IMR-90 (cell line): ENCODE data around the gene KCNQ1. TPM values are rescaled to one million over a fixed set of nuclear protein-coding genes. Genes with fewer than 3 reads are reported as not detected.

Source experiments
- ATAC-seq: fragments of 200-7000 bp; cut with Tn5 transposase; 2 replicates; pipeline ENCODE4 v1.9.1; 2020; ENCODE audit warnings: low read depth, mild to moderate bottlenecking, moderate library complexity
- BruUV-seq: library from RNA; stranded (reverse); fragments of 400-500 nt; replicated peaks from 2 replicates; lab custom pipeline; 2021; lab: Mats Ljungman, UMichigan
- CTCF ChIA-PET: fragments of 300-600 bp; formaldehyde crosslinking; extraction: SDS; loops from one replicate; lab custom pipeline; 2021; ENCODE audit warnings: antibody characterized with exemption; lab: Yijun Ruan, JAX
- POLR2A ChIA-PET: fragments of 300-600 bp; sonication (Branson Sonifier 250); formaldehyde crosslinking; loops from one replicate; lab custom pipeline; 2022; ENCODE audit warnings: antibody characterized with exemption; ENCODE audit not compliant: unreplicated experiment; lab: Charles Lee
- DNase-seq: peaks from one replicate; pipeline ENCODE4 v3.0.0; 2013
- H2AFZ ChIP-seq: replicated peaks from 2 replicates; pipeline ENCODE3; 2013; ENCODE audit warnings: low read length, mild to moderate bottlenecking; ENCODE audit not compliant: poor library complexity
- H2AK5ac ChIP-seq: 2 replicates; pipeline ENCODE4 v1.6.1; 2013; ENCODE audit warnings: low read depth, low read length, inconsistent platforms
- H2AK9ac ChIP-seq: replicated peaks from 2 replicates; pipeline ENCODE3; 2013; ENCODE audit warnings: mild to moderate bottlenecking, low read depth, low read length, moderate library complexity; ENCODE audit not compliant: poor library complexity
- H2BK120ac ChIP-seq: 2 replicates; pipeline ENCODE4 v1.6.1; 2013; ENCODE audit warnings: low read depth, low read length, inconsistent platforms
- H2BK15ac ChIP-seq: 3 replicates; pipeline ENCODE4 v1.6.1; 2013; ENCODE audit warnings: low read depth, low read length, inconsistent platforms
- H2BK20ac ChIP-seq: 2 replicates; pipeline ENCODE4 v1.6.1; 2013; ENCODE audit warnings: low read depth, mild to moderate bottlenecking, inconsistent platforms, low read length, moderate library complexity
- H2BK5ac ChIP-seq: 2 replicates; pipeline ENCODE4 v1.6.1; 2013; ENCODE audit warnings: mild to moderate bottlenecking, low read depth, low read length, inconsistent platforms; ENCODE audit not compliant: poor library complexity, severe bottlenecking
- H3K14ac ChIP-seq: replicated peaks from 2 replicates; pipeline ENCODE4 v1.6.1; 2013; ENCODE audit warnings: low read depth, low read length, inconsistent platforms
- H3K18ac ChIP-seq: 2 replicates; pipeline ENCODE4 v1.6.1; 2013; ENCODE audit warnings: low read depth, low read length, control low read depth
- H3K23ac ChIP-seq: 2 replicates; pipeline ENCODE4 v1.6.1; 2013; ENCODE audit warnings: low read depth, low read length, inconsistent platforms
- H3K27ac ChIP-seq: 2 replicates; pipeline ENCODE4 v1.5.1; 2013; ENCODE audit warnings: mild to moderate bottlenecking, control low read depth, low read length; ENCODE audit not compliant: insufficient read depth
- H3K27me3 ChIP-seq: 2 replicates; pipeline ENCODE4 v1.6.1; 2013; ENCODE audit warnings: low read length; ENCODE audit not compliant: control insufficient read depth, insufficient read depth
- H3K36me3 ChIP-seq: 2 replicates; pipeline ENCODE4 v1.6.1; 2013; ENCODE audit warnings: low read length, mixed read lengths; ENCODE audit not compliant: control insufficient read depth, insufficient read depth
- H3K4ac ChIP-seq: 2 replicates; pipeline ENCODE4 v1.6.1; 2013; ENCODE audit warnings: low read depth, low read length, inconsistent platforms
- H3K4me1 ChIP-seq: 2 replicates; pipeline ENCODE4 v1.6.1; 2013; ENCODE audit warnings: low read length, mixed read lengths; ENCODE audit not compliant: control insufficient read depth, insufficient read depth
- H3K4me2 ChIP-seq: 2 replicates; pipeline ENCODE4 v1.6.1; 2013; ENCODE audit warnings: low read depth, mild to moderate bottlenecking, control low read depth, low read length, moderate library complexity
- H3K4me3 ChIP-seq: 2 replicates; pipeline ENCODE4 v1.5.1; 2013; ENCODE audit warnings: low read depth, mild to moderate bottlenecking, control low read depth, low read length, moderate library complexity; ENCODE audit not compliant: insufficient read depth
- H3K56ac ChIP-seq: 2 replicates; pipeline ENCODE4 v1.6.1; 2013; ENCODE audit warnings: low read length, inconsistent platforms; ENCODE audit not compliant: insufficient read depth; ENCODE audit errors: extremely low read depth
- H3K79me1 ChIP-seq, 2 experiments: 2 replicates each; pipeline ENCODE4 v1.6.1; 2013; ENCODE audit warnings: low read length in 2 of 2, inconsistent platforms in 1 of 2, low read depth in 1 of 2
- H3K9ac ChIP-seq: 2 replicates; pipeline ENCODE4 v1.6.1; 2013; ENCODE audit warnings: low read depth, low read length, control low read depth
- H3K9me1 ChIP-seq: 2 replicates; pipeline ENCODE4 v1.6.1; 2013; ENCODE audit warnings: low read length, inconsistent platforms; ENCODE audit not compliant: insufficient read depth
- H3K9me3 ChIP-seq: 2 replicates; pipeline ENCODE4 v1.6.1; 2013; ENCODE audit warnings: low read length; ENCODE audit not compliant: control insufficient read depth, insufficient read depth
- H4K20me1 ChIP-seq: 2 replicates; pipeline ENCODE4 v1.6.1; 2013; ENCODE audit warnings: low read length, inconsistent platforms; ENCODE audit not compliant: insufficient read depth
- H4K5ac ChIP-seq: 2 replicates; pipeline ENCODE4 v1.6.1; 2013; ENCODE audit warnings: mild to moderate bottlenecking, low read depth, low read length, control low read depth
- H4K8ac ChIP-seq, 2 experiments: 2 replicates each; pipeline ENCODE4 v1.6.1; 2013; ENCODE audit warnings: low read depth in 2 of 2, low read length in 2 of 2, control low read depth in 1 of 2, inconsistent platforms in 1 of 2
- H4K91ac ChIP-seq: 2 replicates; pipeline ENCODE4 v1.6.1; 2013; ENCODE audit warnings: low read depth, low read length, inconsistent platforms; ENCODE audit not compliant: insufficient read depth
- BHLHE40 ChIP-seq: fragments of 150-350 bp; IDR thresholded peaks from 2 replicates; pipeline ENCODE4 v1.6.1; 2016; ENCODE audit warnings: mild to moderate bottlenecking, low read depth, low read length
- CEBPB ChIP-seq: IDR thresholded peaks from 2 replicates; pipeline ENCODE4 v1.6.1; 2012; ENCODE audit warnings: low read depth, low read length, improper control_type of control experiment
- CHD1 ChIP-seq: IDR thresholded peaks from 2 replicates; pipeline ENCODE4 v1.6.1; 2012; ENCODE audit warnings: low read depth, low read length, improper control_type of control experiment
- FOS ChIP-seq: fragments of 150-350 bp; IDR thresholded peaks from 2 replicates; pipeline ENCODE4 v1.6.1; 2016; ENCODE audit warnings: low read depth, low read length
- MAFK ChIP-seq: IDR thresholded peaks from 2 replicates; pipeline ENCODE4 v1.6.1; 2012; ENCODE audit warnings: low read depth, low read length, improper control_type of control experiment
- MAZ ChIP-seq: IDR thresholded peaks from 2 replicates; pipeline ENCODE4 v1.6.1; 2012; ENCODE audit warnings: low read depth, mild to moderate bottlenecking, low read length, improper control_type of control experiment, moderate library complexity, borderline replicate concordance
- NFE2L2 ChIP-seq: fragments of 150-350 bp; IDR thresholded peaks from 2 replicates; pipeline ENCODE4 v1.6.1; 2016; ENCODE audit warnings: low read depth, mild to moderate bottlenecking, low read length
- POLR2A ChIP-seq: IDR thresholded peaks from 2 replicates; pipeline ENCODE4 v1.6.1; 2012; ENCODE audit warnings: mild to moderate bottlenecking, low read depth, low read length
- RCOR1 ChIP-seq: IDR thresholded peaks from 2 replicates; pipeline ENCODE4 v1.6.1; 2012; ENCODE audit warnings: mild to moderate bottlenecking, low read length, improper control_type of control experiment; ENCODE audit not compliant: insufficient replicate concordance
- SMC3 ChIP-seq: fragments of 150-350 bp; IDR thresholded peaks from 2 replicates; pipeline ENCODE4 v1.6.1; 2016; ENCODE audit warnings: low read depth, mild to moderate bottlenecking, antibody characterized with exemption, low read length, moderate library complexity
- WGBS, 2 experiments: methylation state at CpG; one replicate each; pipeline versions ENCODE4 v1.1.5 to v1.1.7; 2013; ENCODE audit warnings: missing lambda C conversion rate in 2 of 2; ENCODE audit not compliant: insufficient read length in 1 of 2; ENCODE audit errors: extremely low coverage in 2 of 2; 5-methylcytosine and 5-hydroxymethylcytosine counted together
- dilution Hi-C: fragments of 300-500 bp; cut with HindIII; formaldehyde crosslinking; loops from one replicate; pipeline ENCODE4 v1.14.3; 2018; ENCODE audit warnings: low sequenced_read_pairs; ENCODE audit not compliant: unreplicated experiment
- in situ Hi-C: fragments of 300-500 bp; cut with MboI; formaldehyde crosslinking; loops from 3 replicates; pipeline ENCODE4 v1.14.3; 2019; ENCODE audit warnings: low sequenced_read_pairs, inconsistent platforms, mixed read lengths
- intact Hi-C: fragments of 100-400 bp; cut with micrococcal nuclease; formaldehyde crosslinking; loops from 2 replicates; pipeline ENCODE4 v1.10.0; 2022
- polyA plus RNA-seq, 3 experiments: library from polyadenylated mRNA; depleted of rRNA; stranded (reverse); fragments of >200 nt; gene quantifications; 2 replicates each; pipeline ENCODE4 v1.2.3, GENCODE V29; 2012; ENCODE audit warnings: low replicate concordance in 1 of 3
- total RNA-seq: library from RNA; depleted of rRNA; stranded (reverse); fragments of >200 nt; gene quantifications from 2 replicates; pipeline ENCODE4 v1.2.3, GENCODE V29; 2012
- TF ChIP-seq, protein P1 (sequence below): fragments of 150-350 bp; IDR thresholded peaks from 2 replicates; pipeline ENCODE4 v1.6.1; 2016; ENCODE audit warnings: low read depth, mild to moderate bottlenecking, low read length, moderate library complexity, borderline replicate concordance
- TF ChIP-seq, protein P2 (sequence below): fragments of 150-350 bp; IDR thresholded peaks from 2 replicates; pipeline ENCODE4 v1.6.1; 2017; ENCODE audit warnings: mild to moderate bottlenecking, antibody characterized with exemption, low read length, low read depth
- TF ChIP-seq, protein P3 (sequence below): conservative IDR thresholded peaks from 2 replicates; pipeline ENCODE4 v1.5.1; 2012; ENCODE audit warnings: mild to moderate bottlenecking, low read depth, low read length, improper control_type of control experiment

Gene KCNQ1
- total and polyA plus RNA-seq, 2 of the 4 experiments (the other 2 are of a cell fraction), result 0.07 TPM; not detected in 1

DNA sequence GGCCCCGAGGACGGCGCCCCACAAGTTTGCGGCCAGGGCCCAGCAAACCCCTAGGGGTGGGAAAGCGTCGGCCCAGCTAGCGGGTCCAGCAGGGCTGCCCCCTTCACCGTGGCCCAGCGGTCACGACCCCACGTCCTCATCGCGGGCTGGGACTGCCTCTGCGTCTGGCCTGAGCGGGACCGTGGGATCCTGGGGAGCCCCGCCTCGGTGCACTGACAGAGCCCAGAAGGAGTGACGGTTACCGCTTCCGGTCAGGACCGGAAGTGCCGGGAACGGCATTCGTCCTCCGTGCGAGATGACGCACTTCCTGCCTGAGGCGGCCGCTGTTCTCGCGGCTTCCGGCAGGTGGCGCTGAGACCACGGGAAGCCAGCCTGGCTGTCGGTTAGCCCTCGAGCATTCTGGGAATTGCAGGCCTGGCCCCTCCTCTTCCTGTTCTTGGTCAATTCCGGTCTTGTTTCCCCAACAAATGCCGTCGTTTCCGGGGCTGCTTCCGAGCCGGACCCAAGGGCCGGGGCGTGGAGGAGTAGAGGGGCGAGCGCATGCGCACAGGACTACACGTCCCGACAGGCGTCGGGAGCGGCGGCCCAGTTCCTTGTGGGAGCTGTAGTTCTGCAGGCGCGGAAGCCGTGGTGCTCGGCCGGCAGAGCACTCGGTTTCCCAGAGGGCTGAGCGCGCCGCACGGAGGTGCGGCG lies 44.6 kb upstream of the KCNQ1 start, which contains the start of gene TSSC4:
Gene TSSC4 (plus strand): TSS at position 682 of the 693 bp plus-strand sequence. CDS start 1,884 bp downstream, outside the sequence.
- H3K9me1 ChIP-seq, result no peaks in the 10 kb centered on the region
- no TSS peak for BruUV-seq
- TF ChIP-seq, protein P1, sequence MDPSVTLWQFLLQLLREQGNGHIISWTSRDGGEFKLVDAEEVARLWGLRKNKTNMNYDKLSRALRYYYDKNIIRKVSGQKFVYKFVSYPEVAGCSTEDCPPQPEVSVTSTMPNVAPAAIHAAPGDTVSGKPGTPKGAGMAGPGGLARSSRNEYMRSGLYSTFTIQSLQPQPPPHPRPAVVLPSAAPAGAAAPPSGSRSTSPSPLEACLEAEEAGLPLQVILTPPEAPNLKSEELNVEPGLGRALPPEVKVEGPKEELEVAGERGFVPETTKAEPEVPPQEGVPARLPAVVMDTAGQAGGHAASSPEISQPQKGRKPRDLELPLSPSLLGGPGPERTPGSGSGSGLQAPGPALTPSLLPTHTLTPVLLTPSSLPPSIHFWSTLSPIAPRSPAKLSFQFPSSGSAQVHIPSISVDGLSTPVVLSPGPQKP, result peak; percentile 89
- TF ChIP-seq NFE2L2, result 0 out of 2 replicates have a peak, but pooled peaks have one; percentile 22
- TF ChIP-seq FOS, result 0 out of 2 replicates have a peak, but pooled peaks have one; percentile 2
- TF ChIP-seq, protein P2, sequence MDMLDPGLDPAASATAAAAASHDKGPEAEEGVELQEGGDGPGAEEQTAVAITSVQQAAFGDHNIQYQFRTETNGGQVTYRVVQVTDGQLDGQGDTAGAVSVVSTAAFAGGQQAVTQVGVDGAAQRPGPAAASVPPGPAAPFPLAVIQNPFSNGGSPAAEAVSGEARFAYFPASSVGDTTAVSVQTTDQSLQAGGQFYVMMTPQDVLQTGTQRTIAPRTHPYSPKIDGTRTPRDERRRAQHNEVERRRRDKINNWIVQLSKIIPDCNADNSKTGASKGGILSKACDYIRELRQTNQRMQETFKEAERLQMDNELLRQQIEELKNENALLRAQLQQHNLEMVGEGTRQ, result peak; percentile 32; the same call in 1 of the 2 replicates
- TF ChIP-seq, protein P3, sequence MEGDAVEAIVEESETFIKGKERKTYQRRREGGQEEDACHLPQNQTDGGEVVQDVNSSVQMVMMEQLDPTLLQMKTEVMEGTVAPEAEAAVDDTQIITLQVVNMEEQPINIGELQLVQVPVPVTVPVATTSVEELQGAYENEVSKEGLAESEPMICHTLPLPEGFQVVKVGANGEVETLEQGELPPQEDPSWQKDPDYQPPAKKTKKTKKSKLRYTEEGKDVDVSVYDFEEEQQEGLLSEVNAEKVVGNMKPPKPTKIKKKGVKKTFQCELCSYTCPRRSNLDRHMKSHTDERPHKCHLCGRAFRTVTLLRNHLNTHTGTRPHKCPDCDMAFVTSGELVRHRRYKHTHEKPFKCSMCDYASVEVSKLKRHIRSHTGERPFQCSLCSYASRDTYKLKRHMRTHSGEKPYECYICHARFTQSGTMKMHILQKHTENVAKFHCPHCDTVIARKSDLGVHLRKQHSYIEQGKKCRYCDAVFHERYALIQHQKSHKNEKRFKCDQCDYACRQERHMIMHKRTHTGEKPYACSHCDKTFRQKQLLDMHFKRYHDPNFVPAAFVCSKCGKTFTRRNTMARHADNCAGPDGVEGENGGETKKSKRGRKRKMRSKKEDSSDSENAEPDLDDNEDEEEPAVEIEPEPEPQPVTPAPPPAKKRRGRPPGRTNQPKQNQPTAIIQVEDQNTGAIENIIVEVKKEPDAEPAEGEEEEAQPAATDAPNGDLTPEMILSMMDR, result peak; percentile 100
- peak; percentile 53 for TF ChIP-seq POLR2A
- peak; percentile 46 for TF ChIP-seq SMC3
- peak; percentile 92 for TF ChIP-seq MAZ
- TF ChIP-seq CEBPB, result peak; percentile 76
- peak; percentile 44; the same call in 1 of the 2 replicates for TF ChIP-seq BHLHE40
- peak; percentile 71 for TF ChIP-seq RCOR1
- TF ChIP-seq CHD1, result no peak
- no peak for TF ChIP-seq MAFK

More for the DNA sequence above, 44.6 kb upstream of the KCNQ1 start, which contains the start of gene TSSC4:
- Histone ChIP-seq H3K18ac (no peak within 1 kb of the TSS; the same call in 1 of the 2 replicates), H2BK15ac (no peak within 1 kb of the TSS), H2AK9ac (peak within 1 kb of the TSS; percentile 99), H3K4ac (peak within 1 kb of the TSS; percentile 91), H3K4me2 (peak within 1 kb of the TSS; percentile 85), H3K14ac (peak within 1 kb of the TSS; percentile 81), H3K4me1 (peaks cover 9% of the 10 kb centered on the region), H3K27ac (peak within 1 kb of the TSS; percentile 69), H3K23ac (peak within 1 kb of the TSS; percentile 70), H2AFZ (peak within 1 kb of the TSS; percentile 94), H3K9ac (peak within 1 kb of the TSS; percentile 96), H2BK120ac (peak within 1 kb of the TSS; percentile 52; the same call in 1 of the 2 replicates), H3K9me3 (no peaks in the 10 kb centered on the region), H4K20me1 (no peaks in the 10 kb centered on the region), H2AK5ac (peak within 1 kb of the TSS; percentile 91), H3K27me3 (no peaks in the 10 kb centered on the region), H2BK20ac (no peak within 1 kb of the TSS), H3K36me3 (peaks cover 38% of the 10 kb centered on the region), H4K5ac (peak within 1 kb of the TSS; percentile 92), H4K8ac (peak within 1 kb of the TSS; percentile 91 to 99), H2BK5ac (peak within 1 kb of the TSS; percentile 62), H4K91ac (peak within 1 kb of the TSS; percentile 88), H3K4me3 (peak within 1 kb of the TSS; percentile 90), H3K56ac (peak within 1 kb of the TSS; percentile 92), H3K79me1 (peaks cover 3 to 36% of the 10 kb centered on the region in 2 experiments; a peak in 3 of 4 replicates)
- WGBS, 2 experiments, result 1% methylated on average over 53 of the region's 66 CpGs; no CpG with 5 or more reads in 1 of the 2 experiments
- ATAC-seq, result peak; percentile 88
- CTCF ChIA-PET, result interaction anchor here (1.0 kb wide), 1 partner anchor 19 kb away, joined by 3 read pairs; no protein-coding TSS in a partner anchor
- peak; percentile 100 for DNase-seq
- POLR2A ChIA-PET, result interaction anchor here (0.5 to 1.2 kb wide), 5 partner anchors 22 to 809 kb away, joined by 3 to 17 read pairs (median 5); no protein-coding TSS in a partner anchor
- in situ Hi-C loops, result no loop called here
- dilution Hi-C loops, result no loop called here
- intact Hi-C loops, result loop anchor here (1.0 kb wide), 3 partner anchors 19 to 94 kb away; no protein-coding TSS in a partner anchor
